Astrocyte of the spinal cord (primary cell): ENCODE results near the gene WWP2.

Source experiments
- DNase-seq: peaks from one replicate; pipeline ENCODE4 v3.0.0; 2011; ENCODE audit warnings: low read depth, low spot score
- H3K4me3 ChIP-seq: 2 replicates; pipeline ENCODE4 v1.5.1; 2011; ENCODE audit warnings: low read depth, mild to moderate bottlenecking, low read length, moderate library complexity
- CTCF ChIP-seq: IDR thresholded peaks from 2 replicates; pipeline ENCODE4 v1.5.1; 2012; ENCODE audit warnings: low read depth, mild to moderate bottlenecking, low read length, inconsistent platforms
- in situ Hi-C: cut with HindIII; loops from 2 replicates; pipeline ENCODE4 v1.10.0; 2017; ENCODE audit warnings: low sequenced_read_pairs

WWP2 gene

GRCh38 chr16:69830534-69831211, 68.5 kb downstream of the WWP2 start:
- TF ChIP-seq CTCF: no peak
- H3K4me3 ChIP-seq: no peak overlapping the region
- in situ Hi-C loops: no loop called here
- DNase-seq: no peak

- H3K4me3 ChIP-seq: no peak overlapping the region
- no peak for TF ChIP-seq CTCF
- in situ Hi-C loops: no loop called here
- DNase-seq: peak; percentile 49
Measured at GRCh38 chr16:69831212-69832123, 69.3 kb downstream of the WWP2 start.

- peak; percentile 38 for DNase-seq
- no peak overlapping the region for H3K4me3 ChIP-seq
- no peak for TF ChIP-seq CTCF
- in situ Hi-C loops: no loop called here
Measured at GRCh38 chr16:69833357-69834282, 71.5 kb downstream of the WWP2 start.

GRCh38 chr16:69834807-69835466, 72.8 kb downstream of the WWP2 start:
- DNase-seq: no peak
- in situ Hi-C loops: no loop called here
- no peak for TF ChIP-seq CTCF
- no peak overlapping the region for H3K4me3 ChIP-seq

- no peak for DNase-seq
- no peak for TF ChIP-seq CTCF
- in situ Hi-C loops: no loop called here
- no peak overlapping the region for H3K4me3 ChIP-seq
Measured at GRCh38 chr16:69836257-69836656, 74.1 kb downstream of the WWP2 start.

- DNase-seq: no peak
- no peak for TF ChIP-seq CTCF
- H3K4me3 ChIP-seq: no peak overlapping the region
- in situ Hi-C loops: no loop called here
Measured at GRCh38 chr16:69837380-69837779, 75.2 kb downstream of the WWP2 start.
